Measurements from ENCODE around the gene CNTNAP2. TPM values are rescaled to one million over a fixed set of nuclear protein-coding genes. Genes with fewer than 3 reads are reported as not detected.

Gene CNTNAP2
- total and polyA plus RNA-seq, 3 experiments from 2014 or later: not detected

- H3K27me3 ChIP-seq (ENCODE audit: insufficient read depth, low read length, poor library complexity, severe bottlenecking): no peaks in the 10 kb centered on the region
- ChIA-PET CTCF (no interaction called here), POLR2A (no interaction called here)
- no peak for DNase-seq
- H3K4me1 ChIP-seq (ENCODE audit: insufficient read depth, low read length): no peaks in the 10 kb centered on the region
- H3K27me3 Mint-ChIP-seq: peaks cover 3 to 12% of the 10 kb centered on the region in 2 donors
- H3K27ac ChIP-seq (ENCODE audit: low read depth, low read length): no peak overlapping the region
- no peak overlapping the region for H3K27ac Mint-ChIP-seq
- H3K4me3 Mint-ChIP-seq: no peak overlapping the region
- H3K36me3 Mint-ChIP-seq: peaks cover 0 to 2% (median 0%) of the 10 kb centered on the region in 3 donors
- no peak overlapping the region for H3K4me3 ChIP-seq (ENCODE audit: low read length)
- no peaks in the 10 kb centered on the region for H3K9me3 ChIP-seq (ENCODE audit: low read length)
- no peaks in the 10 kb centered on the region for H3K36me3 ChIP-seq (ENCODE audit: insufficient read depth, low read length)
- H3K9me3 Mint-ChIP-seq: no peaks in the 10 kb centered on the region
- no peaks in the 10 kb centered on the region for H3K4me1 Mint-ChIP-seq
Observed at GRCh38 chr7:148362541-148362940, 2245.9 kb downstream of the CNTNAP2 start.

GRCh38 chr7:148367731-148368475 is 2251.3 kb downstream of the CNTNAP2 start:
- POLR2A ChIA-PET: no interaction called here
- H3K27ac Mint-ChIP-seq: no peak overlapping the region
- no peaks in the 10 kb centered on the region for H3K36me3 Mint-ChIP-seq
- H3K36me3 ChIP-seq (ENCODE audit: insufficient read depth, low read length): no peaks in the 10 kb centered on the region
- H3K4me1 ChIP-seq (ENCODE audit: insufficient read depth, low read length): no peaks in the 10 kb centered on the region
- H3K4me3 Mint-ChIP-seq: no peak overlapping the region
- no peaks in the 10 kb centered on the region for H3K9me3 ChIP-seq (ENCODE audit: low read length)
- no peak for DNase-seq
- H3K9me3 Mint-ChIP-seq: peaks cover 0 to 3% (median 0%) of the 10 kb centered on the region in 5 donors
- CTCF ChIA-PET: no interaction called here
- no peak overlapping the region for H3K4me3 ChIP-seq (ENCODE audit: low read length)
- H3K27ac ChIP-seq (ENCODE audit: low read depth, low read length): no peak overlapping the region
- no peaks in the 10 kb centered on the region for H3K4me1 Mint-ChIP-seq
- no peaks in the 10 kb centered on the region for H3K27me3 ChIP-seq (ENCODE audit: insufficient read depth, low read length, poor library complexity, severe bottlenecking)
- H3K27me3 Mint-ChIP-seq: peaks cover 4 to 10% of the 10 kb centered on the region in 2 donors

GRCh38 chr7:148368562-148368961 is 2252.0 kb downstream of the CNTNAP2 start:
- no peaks in the 10 kb centered on the region for H3K36me3 Mint-ChIP-seq
- Histone ChIP-seq H3K4me1 (ENCODE audit: insufficient read depth, low read length) (no peaks in the 10 kb centered on the region), H3K4me3 (ENCODE audit: low read length) (no peak overlapping the region), H3K27me3 (ENCODE audit: insufficient read depth, low read length, poor library complexity, severe bottlenecking) (no peaks in the 10 kb centered on the region), H3K9me3 (ENCODE audit: low read length) (no peaks in the 10 kb centered on the region), H3K36me3 (ENCODE audit: insufficient read depth, low read length) (no peaks in the 10 kb centered on the region), H3K27ac (ENCODE audit: low read depth, low read length) (no peak overlapping the region)
- no peak overlapping the region for H3K27ac Mint-ChIP-seq
- no peaks in the 10 kb centered on the region for H3K4me1 Mint-ChIP-seq
- peaks cover 4 to 10% of the 10 kb centered on the region in 2 donors for H3K27me3 Mint-ChIP-seq
- peaks cover 0 to 3% (median 0%) of the 10 kb centered on the region in 5 donors for H3K9me3 Mint-ChIP-seq
- H3K4me3 Mint-ChIP-seq: no peak overlapping the region
- CTCF ChIA-PET: no interaction called here
- no peak for DNase-seq
- POLR2A ChIA-PET: no interaction called here

GRCh38 chr7:148371280-148371937 is 2254.8 kb downstream of the CNTNAP2 start:
- Mint-ChIP-seq H3K36me3 (no peaks in the 10 kb centered on the region), H3K4me3 (no peak overlapping the region), H3K27ac (peak overlapping the region in 1 of 8 donors; percentile 19), H3K9me3 (peaks cover 0 to 3% (median 0%) of the 10 kb centered on the region in 5 donors), H3K27me3 (peaks cover 5 to 21% of the 10 kb centered on the region in 2 donors), H3K4me1 (no peaks in the 10 kb centered on the region)
- Histone ChIP-seq H3K27ac (ENCODE audit: low read depth, low read length) (no peak overlapping the region), H3K4me3 (ENCODE audit: low read length) (no peak overlapping the region), H3K27me3 (ENCODE audit: insufficient read depth, low read length, poor library complexity, severe bottlenecking) (no peaks in the 10 kb centered on the region), H3K36me3 (ENCODE audit: insufficient read depth, low read length) (no peaks in the 10 kb centered on the region), H3K4me1 (ENCODE audit: insufficient read depth, low read length) (no peaks in the 10 kb centered on the region), H3K9me3 (ENCODE audit: low read length) (no peaks in the 10 kb centered on the region)
- ChIA-PET POLR2A (no interaction called here), CTCF (no interaction called here)
- DNase-seq: no peak

GRCh38 chr7:148374396-148375259 is 2258.0 kb downstream of the CNTNAP2 start:
- H3K36me3 Mint-ChIP-seq: no peaks in the 10 kb centered on the region
- CTCF ChIA-PET: no interaction called here

GRCh38 chr7:148379677-148380076 is 2263.1 kb downstream of the CNTNAP2 start:
- H3K36me3 Mint-ChIP-seq: no peaks in the 10 kb centered on the region
- H3K4me3 Mint-ChIP-seq: no peak overlapping the region
- H3K27me3 ChIP-seq (ENCODE audit: insufficient read depth, low read length, poor library complexity, severe bottlenecking): no peaks in the 10 kb centered on the region
- DNase-seq: no peak
- H3K27ac ChIP-seq (ENCODE audit: low read depth, low read length): no peak overlapping the region
- POLR2A ChIA-PET: no interaction called here
- peaks cover 0 to 12% of the 10 kb centered on the region in 2 donors for H3K27me3 Mint-ChIP-seq
- no peaks in the 10 kb centered on the region for H3K4me1 Mint-ChIP-seq
- H3K9me3 ChIP-seq (ENCODE audit: low read length): no peaks in the 10 kb centered on the region
- H3K27ac Mint-ChIP-seq: no peak overlapping the region
- H3K36me3 ChIP-seq (ENCODE audit: insufficient read depth, low read length): no peaks in the 10 kb centered on the region
- no peaks in the 10 kb centered on the region for H3K9me3 Mint-ChIP-seq
- no peaks in the 10 kb centered on the region for H3K4me1 ChIP-seq (ENCODE audit: insufficient read depth, low read length)
- CTCF ChIA-PET: no interaction called here
- no peak overlapping the region for H3K4me3 ChIP-seq (ENCODE audit: low read length)

More at GRCh38 chr7:148374396-148375259, 2258.0 kb downstream of the CNTNAP2 start:
- POLR2A ChIA-PET: no interaction called here
- Mint-ChIP-seq H3K27me3 (peaks cover 5 to 22% of the 10 kb centered on the region in 2 donors), H3K9me3 (no peaks in the 10 kb centered on the region), H3K4me3 (no peak overlapping the region), H3K4me1 (no peaks in the 10 kb centered on the region), H3K27ac (no peak overlapping the region)
- Histone ChIP-seq H3K36me3 (ENCODE audit: insufficient read depth, low read length) (no peaks in the 10 kb centered on the region), H3K4me1 (ENCODE audit: insufficient read depth, low read length) (no peaks in the 10 kb centered on the region), H3K4me3 (ENCODE audit: low read length) (no peak overlapping the region), H3K9me3 (ENCODE audit: low read length) (no peaks in the 10 kb centered on the region), H3K27ac (ENCODE audit: low read depth, low read length) (no peak overlapping the region), H3K27me3 (ENCODE audit: insufficient read depth, low read length, poor library complexity, severe bottlenecking) (no peaks in the 10 kb centered on the region)
- no peak for DNase-seq

- Mint-ChIP-seq H3K27ac (no peak overlapping the region), H3K27me3 (peaks cover 0 to 12% of the 10 kb centered on the region in 2 donors), H3K9me3 (no peaks in the 10 kb centered on the region), H3K4me1 (no peaks in the 10 kb centered on the region), H3K36me3 (no peaks in the 10 kb centered on the region), H3K4me3 (no peak overlapping the region)
- H3K27me3 ChIP-seq (ENCODE audit: insufficient read depth, low read length, poor library complexity, severe bottlenecking): no peaks in the 10 kb centered on the region
- H3K36me3 ChIP-seq (ENCODE audit: insufficient read depth, low read length): no peaks in the 10 kb centered on the region
- ChIA-PET CTCF (no interaction called here), POLR2A (no interaction called here)
- DNase-seq: no peak
- H3K4me1 ChIP-seq (ENCODE audit: insufficient read depth, low read length): no peaks in the 10 kb centered on the region
- no peak overlapping the region for H3K27ac ChIP-seq (ENCODE audit: low read depth, low read length)
- H3K9me3 ChIP-seq (ENCODE audit: low read length): no peaks in the 10 kb centered on the region
- H3K4me3 ChIP-seq (ENCODE audit: low read length): no peak overlapping the region
Observed at GRCh38 chr7:148380596-148381419, 2264.2 kb downstream of the CNTNAP2 start.

Measured in CD8-positive, alpha-beta memory T cell (primary cell).